HFFc6 (cell line): ENCODE results near the gene ADCY4. TPM values are rescaled to one million over a fixed set of nuclear protein-coding genes. Genes with fewer than 3 reads are reported as not detected.

Source experiments
- DNase-seq: peaks from one replicate; pipeline ENCODE4 v3.0.0-alpha.2; 2018
- H3K27ac Mint-ChIP-seq: 2 replicates; pipeline ENCODE4 v1.8.0; 2020; ENCODE audit warnings: mild to moderate bottlenecking, mixed read lengths
- H3K27me3 Mint-ChIP-seq: 2 replicates; pipeline ENCODE4 v1.8.0; 2021; ENCODE audit warnings: mild to moderate bottlenecking, moderate library complexity, mixed read lengths; ENCODE audit not compliant: insufficient read depth
- H3K36me3 Mint-ChIP-seq: 2 replicates; pipeline ENCODE4 v1.8.0; 2021; ENCODE audit warnings: low read depth, mixed read lengths
- H3K4me1 Mint-ChIP-seq: 2 replicates; pipeline ENCODE4 v1.8.0; 2020; ENCODE audit warnings: low read depth, mixed read lengths
- H3K4me3 Mint-ChIP-seq: 2 replicates; pipeline ENCODE4 v1.8.0; 2020; ENCODE audit warnings: mild to moderate bottlenecking, moderate library complexity, mixed read lengths
- H3K9me3 Mint-ChIP-seq: 2 replicates; pipeline ENCODE4 v1.8.0; 2020; ENCODE audit warnings: mild to moderate bottlenecking, mixed read lengths
- CTCF ChIP-seq: fragments of 200-600 bp; sonication (generic); IDR thresholded peaks from 2 replicates; pipeline ENCODE4 v1.5.0; 2021; ENCODE audit warnings: antibody characterized with exemption, mild to moderate bottlenecking
- total RNA-seq, 6 experiments: library from RNA; stranded (reverse); fragmentation: NEBNext Ultra II Directional; extraction: Animal tissue kit (Norgen Biotek cat#: 25700); gene quantifications; 2 replicates in 1 of 6; 3 replicates in 5 of 6; pipeline ENCODE4 v1.2.3, GENCODE V29; 2021

Gene ADCY4
- total RNA-seq, 6 experiments from 2014 or later: 0.25 to 0.41 (median 0.34) TPM; not detected in 3

- Mint-ChIP-seq H3K4me3 (peak overlapping the region; percentile 93), H3K9me3 (no peaks in the 10 kb centered on the region), H3K4me1 (peaks cover 47% of the 10 kb centered on the region), H3K36me3 (peaks cover 17% of the 10 kb centered on the region; the same call in 1 of the 2 replicates), H3K27me3 (peaks cover 2% of the 10 kb centered on the region; the same call in 1 of the 2 replicates), H3K27ac (peak overlapping the region; percentile 97)
- peak; percentile 47; the same call in 1 of the 2 replicates for TF ChIP-seq CTCF
- DNase-seq: peak; percentile 64
Measured at GRCh38 chr14:24368562-24369252, 33.8 kb upstream of the ADCY4 start.

GRCh38 chr14:24368212-24368561 is 33.3 kb upstream of the ADCY4 start:
- no peak for TF ChIP-seq CTCF
- DNase-seq: no peak
- Mint-ChIP-seq H3K9me3 (no peaks in the 10 kb centered on the region), H3K36me3 (peaks cover 11% of the 10 kb centered on the region; the same call in 1 of the 2 replicates), H3K4me3 (peak overlapping the region; percentile 93), H3K27me3 (peaks cover 2% of the 10 kb centered on the region; the same call in 1 of the 2 replicates), H3K4me1 (peaks cover 49% of the 10 kb centered on the region), H3K27ac (peak overlapping the region; percentile 97)

DNA sequence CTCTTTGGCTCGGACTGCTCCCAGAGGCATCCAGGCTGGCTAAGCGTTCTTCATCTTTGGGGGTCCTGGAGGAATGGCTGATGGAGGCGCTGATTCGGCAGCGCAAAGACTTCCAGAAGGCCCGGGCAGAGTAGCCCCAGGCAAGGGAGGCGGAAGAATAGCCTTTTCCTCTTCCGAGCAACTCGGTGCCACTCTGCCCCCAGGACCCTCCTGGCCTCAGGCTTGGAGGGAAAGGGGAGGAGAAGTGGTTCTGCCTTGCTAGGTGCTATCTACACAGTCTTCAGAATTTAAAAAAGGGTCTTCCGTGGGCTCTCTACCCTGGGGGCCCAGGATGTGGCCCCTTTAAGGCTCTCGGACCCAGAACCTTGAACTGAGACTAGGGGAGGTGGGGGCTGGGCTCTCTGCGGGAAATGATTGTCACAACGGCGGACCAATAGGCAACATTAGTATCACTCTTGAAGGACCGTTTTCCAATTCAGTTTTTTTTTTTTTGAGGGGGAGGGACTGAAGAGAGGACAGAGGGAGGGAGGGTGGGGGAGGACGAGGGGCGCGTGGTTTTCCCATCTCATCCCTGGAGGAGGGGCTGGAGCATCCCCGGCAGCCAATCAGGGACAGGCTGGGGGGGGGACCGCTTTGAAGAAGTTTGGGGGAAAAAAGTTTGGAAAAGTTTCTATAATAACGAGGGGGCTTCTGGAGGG is 32.8 kb upstream of the ADCY4 start, which contains the start of gene NFATC4:
Gene NFATC4 (plus strand): TSS at position 671 of the 698 bp plus-strand sequence. CDS start 157 bp downstream, outside the sequence.
- Mint-ChIP-seq H3K27me3 (peaks cover 2% of the 10 kb centered on the region; the same call in 1 of the 2 replicates), H3K4me3 (peak within 1 kb of the TSS; percentile 93), H3K9me3 (no peaks in the 10 kb centered on the region), H3K27ac (peak within 1 kb of the TSS; percentile 97), H3K4me1 (peaks cover 54% of the 10 kb centered on the region), H3K36me3 (peaks cover 6% of the 10 kb centered on the region; the same call in 1 of the 2 replicates)
- DNase-seq: peak; percentile 87
- no peak for TF ChIP-seq CTCF

DNA sequence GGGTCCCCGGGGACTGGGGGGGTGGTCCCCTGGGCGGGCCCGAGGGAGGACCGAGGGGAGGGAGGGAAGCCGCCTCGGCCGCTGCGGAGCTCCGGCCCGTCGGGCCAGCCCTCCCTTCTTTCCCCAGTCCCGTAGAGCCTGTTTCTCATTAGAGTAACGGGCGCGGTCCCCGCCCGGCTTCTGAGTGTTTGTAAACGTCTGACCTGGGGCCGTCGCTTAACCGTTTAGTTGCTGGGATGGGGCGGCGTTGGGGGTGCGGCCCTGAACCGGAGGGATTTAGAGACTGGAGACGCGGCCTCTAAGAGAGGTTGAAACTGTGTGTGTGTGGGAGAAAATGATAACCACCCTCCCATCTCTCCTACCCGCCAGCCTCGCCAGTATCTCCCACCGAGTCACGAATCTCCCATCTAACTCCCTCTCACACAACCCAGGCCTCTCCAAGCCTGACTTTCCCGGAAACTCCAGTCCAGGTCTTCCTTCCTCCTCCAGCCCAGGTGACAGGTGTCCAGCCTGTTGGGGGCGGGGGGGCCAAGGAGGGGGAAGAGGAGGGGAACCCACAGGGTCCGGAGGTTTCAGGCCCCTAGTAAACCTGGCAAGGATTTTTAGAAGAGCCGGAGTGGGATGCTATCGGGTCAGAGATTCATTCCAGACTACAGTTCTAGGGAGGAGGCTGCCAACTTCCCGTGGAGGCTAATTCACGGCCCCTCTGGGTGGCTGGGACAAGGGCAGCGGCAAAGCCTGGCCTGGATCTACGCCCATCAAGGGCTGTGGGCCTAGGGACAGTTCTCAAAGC is 32.0 kb upstream of the ADCY4 start:
- H3K36me3 Mint-ChIP-seq: peaks cover under 1% of the 10 kb centered on the region; the same call in 1 of the 2 replicates
- H3K9me3 Mint-ChIP-seq: no peaks in the 10 kb centered on the region
- H3K4me1 Mint-ChIP-seq: peaks cover 62% of the 10 kb centered on the region
- DNase-seq: peak; percentile 78
- peak overlapping the region; percentile 93 for H3K4me3 Mint-ChIP-seq
- TF ChIP-seq CTCF: no peak
- H3K27ac Mint-ChIP-seq: peak overlapping the region; percentile 97
- peaks cover 2% of the 10 kb centered on the region; the same call in 1 of the 2 replicates for H3K27me3 Mint-ChIP-seq

DNA sequence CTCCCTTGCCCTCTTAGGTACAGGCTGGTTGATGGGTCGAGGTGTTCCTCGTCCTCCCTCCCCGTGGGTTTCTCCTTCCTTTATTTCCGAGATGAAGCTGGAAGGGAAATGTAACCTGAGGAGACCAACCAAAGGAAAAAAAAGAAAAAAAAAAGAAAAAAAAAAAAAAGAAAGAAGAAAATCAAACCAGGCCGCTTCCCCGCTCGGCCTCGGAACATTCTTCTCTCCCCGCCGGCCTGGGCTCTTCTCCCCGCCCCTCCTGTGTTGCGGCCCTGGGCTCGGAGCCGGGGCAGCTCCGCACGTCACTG is 31.5 kb upstream of the ADCY4 start:
- Mint-ChIP-seq H3K36me3 (no peaks in the 10 kb centered on the region), H3K27ac (peak overlapping the region; percentile 97), H3K27me3 (peaks cover 2% of the 10 kb centered on the region; the same call in 1 of the 2 replicates), H3K4me3 (peak overlapping the region; percentile 93), H3K9me3 (no peaks in the 10 kb centered on the region), H3K4me1 (peaks cover 63% of the 10 kb centered on the region)
- TF ChIP-seq CTCF: no peak
- no peak for DNase-seq
